NT2/D1 (cell line): ENCODE data around the gene TACC2.

Source experiments
- SUZ12 ChIP-seq: IDR thresholded peaks from 2 replicates; pipeline ENCODE4 v1.6.1; 2011; ENCODE audit not compliant: insufficient read length, insufficient read depth; ENCODE audit errors: extremely low read depth
- YY1 ChIP-seq: IDR thresholded peaks from 2 replicates; pipeline ENCODE4 v1.6.1; 2011; ENCODE audit not compliant: insufficient read length, insufficient read depth
- ZNF274 ChIP-seq: IDR thresholded peaks from 2 replicates; pipeline ENCODE4 v1.6.1; 2011; ENCODE audit warnings: mild to moderate bottlenecking, low read depth, low read length

GRCh38 chr10:122096705-122097104 is 107.7 kb downstream of the TACC2 start:
- TF ChIP-seq YY1 (no peak), ZNF274 (no peak), SUZ12 (no peak)
